Progenitor cell of endocrine pancreas (in vitro differentiated cells): ENCODE measurements around the gene TRPM3. TPM values are rescaled to one million over a fixed set of nuclear protein-coding genes. Genes with fewer than 3 reads are reported as not detected.

Source experiments
- DNase-seq: peaks from one replicate; pipeline ENCODE4 v3.0.0; 2021; ENCODE audit warnings: low spot score; ENCODE audit not compliant: unreplicated experiment
- H3K27ac Mint-ChIP-seq: 2 replicates; pipeline ENCODE4 v1.8.0; 2021; ENCODE audit warnings: mild to moderate bottlenecking, moderate library complexity, mixed read lengths
- H3K27me3 Mint-ChIP-seq: 2 replicates; pipeline ENCODE4 v1.8.0; 2021; ENCODE audit warnings: mixed read lengths
- H3K36me3 Mint-ChIP-seq: 2 replicates; pipeline ENCODE4 v1.8.0; 2022; ENCODE audit warnings: mixed read lengths; ENCODE audit not compliant: insufficient read depth
- H3K4me1 Mint-ChIP-seq: 2 replicates; pipeline ENCODE4 v1.8.0; 2021; ENCODE audit warnings: low read depth, mixed read lengths
- H3K4me3 Mint-ChIP-seq: 2 replicates; pipeline ENCODE4 v1.8.0; 2021; ENCODE audit warnings: low read depth, mild to moderate bottlenecking, moderate library complexity, mixed read lengths
- H3K9me3 Mint-ChIP-seq: 2 replicates; pipeline ENCODE4 v1.8.0; 2021; ENCODE audit warnings: low read depth, mixed read lengths
- total RNA-seq: library from RNA; stranded (reverse); gene quantifications from 2 replicates; pipeline ENCODE4 v1.2.1, GENCODE V29; 2021
- TF ChIP-seq, protein P1 (sequence below): fragments of 200-600 bp; sonication (generic); IDR thresholded peaks from one replicate; pipeline ENCODE4 v1.5.0; 2021; ENCODE audit warnings: antibody characterized with exemption, mild to moderate bottlenecking; ENCODE audit not compliant: unreplicated experiment

The TRPM3 gene
- total RNA-seq, 1 donor from 2014 or later, result 1.6 TPM

GRCh38 chr9:70607926-70608325, 513.5 kb downstream of the TRPM3 start:
- DNase-seq, result no peak
- Mint-ChIP-seq H3K27me3 (no peaks in the 10 kb centered on the region), H3K4me1 (no peaks in the 10 kb centered on the region), H3K4me3 (no peak overlapping the region), H3K36me3 (no peaks in the 10 kb centered on the region), H3K27ac (no peak overlapping the region), H3K9me3 (no peaks in the 10 kb centered on the region)
- TF ChIP-seq, protein P1, sequence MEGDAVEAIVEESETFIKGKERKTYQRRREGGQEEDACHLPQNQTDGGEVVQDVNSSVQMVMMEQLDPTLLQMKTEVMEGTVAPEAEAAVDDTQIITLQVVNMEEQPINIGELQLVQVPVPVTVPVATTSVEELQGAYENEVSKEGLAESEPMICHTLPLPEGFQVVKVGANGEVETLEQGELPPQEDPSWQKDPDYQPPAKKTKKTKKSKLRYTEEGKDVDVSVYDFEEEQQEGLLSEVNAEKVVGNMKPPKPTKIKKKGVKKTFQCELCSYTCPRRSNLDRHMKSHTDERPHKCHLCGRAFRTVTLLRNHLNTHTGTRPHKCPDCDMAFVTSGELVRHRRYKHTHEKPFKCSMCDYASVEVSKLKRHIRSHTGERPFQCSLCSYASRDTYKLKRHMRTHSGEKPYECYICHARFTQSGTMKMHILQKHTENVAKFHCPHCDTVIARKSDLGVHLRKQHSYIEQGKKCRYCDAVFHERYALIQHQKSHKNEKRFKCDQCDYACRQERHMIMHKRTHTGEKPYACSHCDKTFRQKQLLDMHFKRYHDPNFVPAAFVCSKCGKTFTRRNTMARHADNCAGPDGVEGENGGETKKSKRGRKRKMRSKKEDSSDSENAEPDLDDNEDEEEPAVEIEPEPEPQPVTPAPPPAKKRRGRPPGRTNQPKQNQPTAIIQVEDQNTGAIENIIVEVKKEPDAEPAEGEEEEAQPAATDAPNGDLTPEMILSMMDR, result no peak

GRCh38 chr9:70607329-70607728, 514.1 kb downstream of the TRPM3 start:
- Mint-ChIP-seq H3K27me3 (no peaks in the 10 kb centered on the region), H3K27ac (no peak overlapping the region), H3K4me1 (no peaks in the 10 kb centered on the region), H3K9me3 (no peaks in the 10 kb centered on the region), H3K36me3 (no peaks in the 10 kb centered on the region), H3K4me3 (no peak overlapping the region)
- no peak for DNase-seq
- TF ChIP-seq, protein P1, result no peak

DNA sequence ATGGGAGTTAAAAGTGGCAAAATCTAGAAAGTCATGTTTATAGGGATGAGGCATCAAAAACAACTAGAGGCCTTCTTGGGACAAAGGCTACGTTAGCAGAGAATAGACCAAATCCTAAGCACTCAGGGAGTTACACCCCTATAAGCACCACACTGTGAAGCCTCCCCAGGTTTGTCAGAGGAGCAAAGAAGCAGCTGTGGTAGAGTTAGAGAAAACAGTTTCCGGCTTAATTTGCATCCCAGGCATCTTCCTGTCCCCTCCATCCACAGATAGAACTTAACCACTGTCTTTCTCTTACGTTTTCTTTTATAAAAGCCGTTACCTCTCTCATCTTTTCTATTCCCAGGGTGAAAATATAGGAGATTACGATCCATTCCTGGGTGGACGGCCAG, 518.4 kb downstream of the TRPM3 start:
- Mint-ChIP-seq H3K27ac (no peak overlapping the region), H3K4me1 (no peaks in the 10 kb centered on the region), H3K36me3 (no peaks in the 10 kb centered on the region), H3K9me3 (no peaks in the 10 kb centered on the region), H3K4me3 (no peak overlapping the region), H3K27me3 (peaks cover 3% of the 10 kb centered on the region)
- DNase-seq, result no peak
- TF ChIP-seq, protein P1, result no peak

GRCh38 chr9:70602321-70603019, 519.0 kb downstream of the TRPM3 start:
- Mint-ChIP-seq H3K36me3 (no peaks in the 10 kb centered on the region), H3K9me3 (no peaks in the 10 kb centered on the region), H3K4me1 (no peaks in the 10 kb centered on the region), H3K27ac (no peak overlapping the region), H3K27me3 (peaks cover 3% of the 10 kb centered on the region), H3K4me3 (no peak overlapping the region)
- TF ChIP-seq, protein P1, result peak; percentile 87
- DNase-seq, result peak; percentile 26

GRCh38 chr9:70601000-70601951, 520.1 kb downstream of the TRPM3 start:
- Mint-ChIP-seq H3K36me3 (no peaks in the 10 kb centered on the region), H3K27me3 (peaks cover 3% of the 10 kb centered on the region), H3K4me1 (no peaks in the 10 kb centered on the region), H3K4me3 (no peak overlapping the region), H3K27ac (no peak overlapping the region), H3K9me3 (no peaks in the 10 kb centered on the region)
- DNase-seq, result no peak
- TF ChIP-seq, protein P1, result no peak
